NCI-H1105 (cell line): ENCODE measurements around the gene LRRC58.
"Not testable (repeated sequence)": the region's sequence is repeated elsewhere in the genome, so short reads cannot be mapped to it uniquely, and the experiment has no call there.

Experiments
- DNase-seq: peaks from one replicate; lab custom pipeline; 2025; lab: John Stamatoyannopoulos, UW

LRRC58 gene

DNA sequence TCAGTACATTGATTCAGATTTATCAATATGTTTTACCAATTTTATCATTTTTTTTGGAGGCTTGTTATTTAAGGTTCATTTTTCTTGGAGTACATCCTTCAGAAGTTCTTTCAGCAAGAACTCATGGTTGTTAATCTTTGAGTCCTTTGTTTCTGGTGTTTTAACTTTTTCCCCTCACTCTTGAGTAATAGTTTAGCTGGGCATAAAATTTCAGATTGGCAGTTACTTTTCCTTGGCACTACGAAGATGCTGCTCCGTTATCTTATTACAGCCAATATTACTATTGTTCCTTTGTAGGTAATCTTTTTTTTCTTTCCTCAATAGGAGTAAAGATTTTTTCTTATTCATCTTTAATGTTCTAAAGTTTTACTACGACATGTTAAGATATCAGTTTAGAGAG, 9.8 kb downstream of the LRRC58 start:
- no peak for DNase-seq

DNA sequence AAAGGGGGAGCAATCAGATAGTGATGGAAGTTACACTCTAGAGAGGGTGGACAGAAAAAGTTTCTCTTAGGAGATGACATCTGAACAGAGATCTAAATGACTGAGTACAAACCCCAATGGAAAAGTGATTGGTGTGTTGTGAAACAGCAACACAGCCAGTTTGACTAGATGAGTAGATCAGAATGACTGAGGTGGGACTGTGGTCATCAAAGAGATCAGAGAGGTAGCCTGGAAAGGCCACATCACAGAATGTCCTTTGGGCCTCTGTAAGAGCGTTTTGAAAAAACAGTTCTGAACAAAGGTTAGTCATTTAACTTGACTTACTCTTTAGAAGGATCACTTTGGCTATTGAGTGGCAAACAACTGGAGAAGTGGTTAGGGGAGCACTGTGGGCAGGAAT, 10.6 kb downstream of the LRRC58 start:
- no peak for DNase-seq

DNA sequence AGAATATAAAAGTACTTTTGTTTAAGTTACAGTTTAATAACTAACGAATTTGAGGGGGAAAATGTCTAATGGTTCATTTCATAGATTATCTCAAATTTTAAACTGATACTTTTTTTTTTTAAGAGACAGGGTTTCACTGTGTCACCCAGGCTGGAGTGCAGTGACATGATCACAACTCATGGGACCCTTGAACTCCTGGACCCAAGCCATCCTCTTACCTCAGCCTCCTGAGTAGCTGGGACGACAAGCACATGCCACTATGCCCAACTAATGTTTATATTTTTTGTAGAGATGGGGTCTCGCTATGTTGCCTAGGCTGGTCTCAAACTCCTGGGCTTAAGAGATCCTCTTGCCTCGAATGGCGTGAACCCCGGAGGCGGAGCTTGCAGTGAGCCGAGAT, 16.5 kb downstream of the LRRC58 start:
- DNase-seq, result no peak

DNA sequence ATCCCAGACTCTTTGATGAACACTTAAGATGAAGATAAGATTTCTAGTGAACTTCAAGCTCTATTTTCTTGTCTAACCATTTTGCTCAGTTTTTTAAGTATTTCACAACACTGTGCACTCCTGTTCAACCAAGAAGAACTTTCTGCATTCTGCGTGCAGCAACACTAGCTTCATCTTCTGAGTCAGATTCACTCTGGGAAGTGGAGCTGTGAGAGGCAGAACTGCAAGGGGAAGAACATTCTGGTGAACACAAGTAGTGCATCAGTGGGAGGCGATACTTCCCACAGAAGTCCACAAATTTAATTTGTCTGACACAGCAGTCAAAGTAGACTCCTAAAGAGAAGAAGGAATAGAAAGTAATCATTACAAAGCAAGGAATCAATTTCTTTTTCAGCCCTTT, 18.1 kb downstream of the LRRC58 start:
- no peak for DNase-seq

DNA sequence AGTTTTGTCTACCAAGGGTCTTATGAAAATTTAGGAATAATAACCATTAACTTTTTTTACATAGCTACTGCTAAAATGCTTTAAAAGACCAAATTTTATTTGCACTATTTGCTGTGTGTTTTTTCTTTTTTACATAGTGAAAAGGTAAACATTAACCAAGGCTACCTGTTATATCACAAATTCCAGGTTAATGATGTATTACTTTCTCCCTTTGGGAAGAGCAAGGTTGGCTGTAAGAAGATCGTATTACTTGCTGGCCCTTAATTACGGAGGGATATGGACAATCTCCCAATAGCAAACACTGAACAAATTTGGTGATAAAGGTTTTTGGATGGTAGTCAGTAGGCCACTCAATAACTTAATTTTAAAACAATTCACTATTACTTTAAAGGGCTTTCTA, 22.4 kb downstream of the LRRC58 start:
- DNase-seq, result no peak

DNA sequence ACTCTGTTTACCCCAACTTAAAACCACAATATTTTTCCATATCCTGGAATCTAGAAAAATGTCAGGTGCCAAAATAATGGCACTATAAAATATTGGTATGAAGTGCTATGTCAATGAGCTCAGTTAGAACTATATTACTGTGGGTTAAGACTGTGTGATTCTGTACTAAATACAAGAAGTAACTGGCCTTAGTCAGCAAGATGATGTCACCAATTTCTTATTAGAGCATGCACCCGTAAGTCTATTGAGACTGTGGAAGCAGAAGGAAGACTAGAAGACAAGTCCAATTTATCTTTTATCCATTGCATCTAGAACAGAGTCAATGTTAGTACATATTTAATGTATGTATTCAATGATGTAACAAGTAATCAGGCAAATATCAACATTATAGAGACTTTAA, 25.0 kb downstream of the LRRC58 start:
- no peak for DNase-seq

DNA sequence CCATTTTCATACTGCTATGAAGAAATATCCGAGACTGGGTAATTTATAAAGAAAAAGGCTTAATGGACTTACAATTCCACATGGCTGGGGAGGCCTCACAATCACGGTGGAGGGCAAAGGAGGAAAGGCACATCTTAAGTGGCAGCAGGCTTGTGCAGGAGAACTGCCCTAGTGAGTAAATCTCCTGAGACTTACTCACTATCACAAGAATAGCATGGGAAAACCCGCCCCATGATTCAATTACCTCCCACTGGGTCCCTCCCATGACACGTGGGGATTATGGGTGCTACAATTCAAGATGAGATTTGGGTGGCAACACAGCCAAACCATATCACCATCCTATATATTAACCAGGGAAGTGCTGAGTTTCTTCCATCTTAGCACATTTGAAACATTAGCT, 25.4 kb downstream of the LRRC58 start:
- not testable (repeated sequence) for DNase-seq

DNA sequence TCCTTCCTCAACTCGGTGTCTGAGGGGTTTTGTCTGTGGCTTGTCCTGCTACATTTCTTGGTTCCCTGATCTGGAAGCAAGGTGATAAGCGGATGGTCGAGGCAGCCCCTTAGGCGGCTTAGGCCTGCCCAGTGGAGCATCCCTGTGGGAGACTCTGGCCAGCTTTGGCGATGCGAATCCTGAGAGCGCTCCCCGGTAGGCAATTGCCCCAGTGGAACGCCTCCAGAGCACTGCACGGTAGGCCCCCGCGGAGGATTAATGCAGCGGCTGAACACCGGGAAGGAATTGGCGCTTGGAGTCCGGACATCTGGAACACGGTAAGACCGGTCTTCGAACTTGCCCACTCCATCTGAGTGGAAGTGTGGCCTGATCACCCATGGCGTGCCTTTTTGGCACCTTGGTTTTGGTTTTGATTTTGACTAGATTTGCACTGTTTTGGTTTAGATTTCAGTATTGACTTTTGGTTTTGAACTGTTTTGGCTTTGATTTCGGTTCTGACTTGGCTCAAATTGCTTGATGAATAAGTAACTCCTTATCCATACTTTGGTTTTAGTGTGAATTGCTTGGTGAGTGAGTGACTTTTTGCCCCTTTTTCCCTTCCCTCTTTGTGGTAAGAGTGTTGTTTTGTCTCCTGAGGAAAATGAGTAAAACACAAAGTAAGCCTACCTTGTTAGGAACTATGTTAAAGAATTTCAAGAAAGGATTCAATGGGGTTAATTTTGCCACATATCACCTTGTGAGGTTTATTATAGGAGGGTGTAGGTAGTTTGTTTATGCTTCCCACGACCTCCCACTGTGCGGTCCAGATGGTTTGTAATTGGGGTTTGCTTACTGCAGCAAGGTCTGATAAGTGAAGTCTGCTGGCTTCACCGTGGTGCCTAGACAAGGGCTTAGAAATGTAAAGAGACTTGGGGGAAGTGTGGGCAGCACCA, 37.0 kb downstream of the LRRC58 start:
- no peak for DNase-seq

DNA sequence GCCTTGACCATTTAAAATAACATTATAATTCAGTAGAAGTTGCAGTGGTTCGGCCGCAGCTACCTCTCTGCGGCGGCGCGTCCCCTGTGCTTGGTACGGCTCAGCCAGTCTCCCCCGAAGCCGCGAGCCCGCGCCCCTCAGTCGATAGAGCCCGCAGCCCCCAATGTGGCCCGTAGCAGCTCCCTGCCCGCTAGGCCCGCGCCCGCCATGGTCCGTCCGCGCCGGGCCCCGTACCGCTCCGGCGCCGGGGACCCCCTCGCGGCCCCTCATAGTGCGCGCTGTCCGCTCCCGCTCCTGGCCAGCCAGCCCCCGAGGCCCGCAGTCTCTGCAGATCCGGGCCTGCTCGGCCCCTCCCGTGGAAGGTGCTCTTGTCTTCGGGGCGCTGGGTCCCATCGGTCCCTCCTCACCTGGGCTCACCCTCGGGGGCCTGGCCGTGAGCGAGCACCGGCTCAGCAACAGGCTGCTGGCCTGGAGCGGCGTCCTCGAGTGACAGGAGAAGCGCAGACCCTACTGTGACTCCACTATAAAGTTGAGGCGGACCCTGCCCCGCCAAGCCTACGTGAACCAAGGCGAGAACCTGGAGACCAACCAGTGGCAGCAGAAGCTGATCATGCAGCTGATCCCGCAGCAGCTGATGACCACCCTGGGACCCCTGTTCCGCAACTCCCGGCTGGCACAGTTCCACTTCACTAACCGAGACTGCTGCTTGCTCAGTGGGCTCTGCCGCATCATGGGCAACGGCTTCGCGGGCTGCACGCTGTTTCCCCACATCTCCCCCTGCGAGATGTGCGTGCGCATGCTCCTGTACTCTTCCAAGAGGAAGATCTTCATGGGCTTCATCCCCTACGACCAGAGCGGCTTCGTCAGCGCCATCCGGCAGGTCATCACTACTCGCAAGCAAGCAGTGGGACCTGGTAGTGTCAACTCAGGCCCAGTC, 42.4 kb downstream of the LRRC58 start:
- no peak for DNase-seq

DNA sequence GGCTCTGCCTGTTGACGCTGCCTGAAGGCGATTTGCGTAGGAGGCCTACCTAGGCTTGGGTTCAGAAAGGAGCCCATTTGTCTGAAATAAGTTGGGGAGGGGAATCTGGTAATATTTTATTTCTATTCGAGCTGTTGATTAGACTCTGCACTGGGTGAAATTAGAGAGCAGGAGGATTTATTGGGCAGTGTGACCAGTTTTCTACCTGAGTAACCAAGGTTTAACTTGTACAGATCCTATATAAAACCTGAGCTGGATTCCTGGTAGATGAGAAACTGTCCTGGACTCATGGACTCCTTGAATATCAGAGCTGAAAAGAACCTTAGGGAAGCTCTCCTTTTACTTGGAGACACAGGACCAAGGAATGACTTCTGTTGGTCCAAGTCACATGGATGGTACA, 44.5 kb downstream of the LRRC58 start:
- DNase-seq, result no peak

DNA sequence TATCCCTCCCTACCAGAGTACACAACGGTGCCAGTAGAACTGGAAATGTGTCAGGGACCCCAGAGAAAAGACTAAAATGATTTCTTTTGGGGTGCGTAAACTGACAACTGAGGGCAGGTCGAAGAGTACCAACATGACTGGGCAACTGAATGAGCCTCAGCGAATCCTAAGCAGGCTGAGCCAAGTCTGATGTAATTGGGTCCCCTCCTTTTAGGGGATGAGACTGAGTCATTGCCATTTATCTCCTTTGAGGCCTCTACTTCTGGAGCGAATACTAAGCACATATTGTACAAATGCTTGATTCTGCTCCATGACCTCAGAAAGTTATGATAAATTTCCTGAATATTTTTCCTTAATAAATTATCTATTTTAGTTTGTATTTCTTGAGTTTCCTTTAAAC, 46.8 kb downstream of the LRRC58 start:
- no peak for DNase-seq

DNA sequence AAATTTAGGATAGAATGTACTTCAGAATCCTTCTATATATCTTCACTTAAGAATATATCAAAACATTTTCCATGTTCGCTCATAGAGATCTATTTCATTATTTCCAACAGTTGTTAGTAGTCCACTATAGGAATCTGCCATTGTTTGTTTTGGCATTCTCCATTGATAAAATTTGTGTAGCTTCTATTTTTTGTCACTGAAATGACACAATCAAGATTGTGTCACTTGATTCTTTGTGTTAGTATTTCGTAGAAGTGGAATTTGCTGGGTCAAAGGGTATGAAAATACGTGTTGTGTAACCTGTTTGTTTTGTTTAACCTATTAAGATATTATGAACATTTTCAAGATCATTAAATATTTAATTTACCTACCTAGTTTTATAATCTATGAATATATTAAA, 48.2 kb downstream of the LRRC58 start:
- no peak for DNase-seq

DNA sequence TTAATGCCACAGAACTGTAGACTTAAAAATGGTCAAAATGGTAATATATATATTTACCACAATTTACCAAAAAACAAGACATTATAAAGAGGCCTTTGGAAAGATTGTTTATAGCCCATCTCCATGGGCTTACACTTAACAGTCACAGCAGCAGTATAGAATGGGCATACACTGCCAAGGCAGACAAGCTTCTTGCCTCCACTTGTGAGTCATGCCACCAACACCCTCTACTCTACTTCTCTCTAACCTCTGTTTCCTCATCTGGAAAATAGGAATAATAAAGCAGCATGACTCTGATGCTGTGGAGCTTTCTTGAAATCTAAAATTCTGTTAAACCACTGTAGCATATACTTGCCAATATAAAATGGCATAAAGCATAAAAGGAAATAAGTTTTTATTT, 49.8 kb downstream of the LRRC58 start:
- DNase-seq, result no peak

DNA sequence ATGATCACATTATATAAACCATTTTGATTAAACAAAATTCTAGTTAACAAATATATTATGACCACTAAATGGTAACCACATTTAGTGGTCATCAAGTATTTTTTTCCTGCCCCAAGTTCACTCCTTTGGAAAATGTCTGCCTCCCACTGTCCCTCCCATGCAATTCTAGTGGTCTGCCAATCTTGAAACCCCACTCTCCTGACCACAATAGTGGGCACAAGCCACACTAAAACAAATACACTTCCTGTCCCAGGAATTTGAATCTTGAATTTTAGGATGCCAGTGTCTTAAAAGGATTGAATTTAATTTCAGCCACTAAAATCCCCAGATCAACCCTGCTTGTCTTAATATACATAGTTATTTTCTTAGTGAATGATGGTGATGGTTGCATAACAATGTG, 50.2 kb downstream of the LRRC58 start:
- no peak for DNase-seq

DNA sequence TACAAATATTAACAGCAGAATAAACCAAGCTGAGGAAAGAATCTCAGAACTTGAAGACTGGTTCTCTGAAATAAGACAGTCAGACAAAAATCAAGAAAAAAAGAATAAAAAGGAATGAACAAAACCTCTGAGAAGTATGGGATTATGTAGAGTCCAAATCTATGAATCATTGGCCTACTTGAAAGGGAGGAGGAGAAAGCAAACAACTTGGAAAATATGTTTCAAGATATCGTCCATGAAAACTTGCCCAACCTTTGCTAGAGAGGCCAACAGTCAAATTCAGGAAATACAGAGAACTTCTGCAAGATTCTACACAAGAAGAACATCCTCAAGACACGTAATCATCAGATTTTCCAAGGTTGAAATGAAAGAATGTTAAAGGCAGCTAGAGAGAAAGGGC, 57.6 kb downstream of the LRRC58 start:
- not testable (repeated sequence) for DNase-seq

DNA sequence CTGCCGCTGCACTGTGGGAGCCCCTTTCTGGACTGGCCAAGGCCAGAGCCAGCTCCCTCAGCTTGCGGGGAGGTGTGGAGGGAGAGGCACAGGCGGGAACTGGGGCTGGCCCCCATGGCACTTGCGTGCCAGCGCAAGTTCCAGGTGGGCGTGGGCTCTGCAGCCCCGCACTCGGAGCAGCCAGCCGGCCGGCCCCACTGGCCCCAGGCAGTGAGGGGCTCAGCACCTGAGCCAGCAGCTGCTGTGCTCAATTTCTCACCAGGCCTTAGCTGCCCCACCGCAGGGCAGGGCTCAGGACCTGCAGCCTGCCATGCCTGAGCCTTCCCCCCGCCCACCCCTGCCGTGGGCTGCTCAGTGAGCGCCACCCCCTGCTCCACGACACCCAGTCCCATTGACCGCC, 59.5 kb downstream of the LRRC58 start:
- no peak for DNase-seq

DNA sequence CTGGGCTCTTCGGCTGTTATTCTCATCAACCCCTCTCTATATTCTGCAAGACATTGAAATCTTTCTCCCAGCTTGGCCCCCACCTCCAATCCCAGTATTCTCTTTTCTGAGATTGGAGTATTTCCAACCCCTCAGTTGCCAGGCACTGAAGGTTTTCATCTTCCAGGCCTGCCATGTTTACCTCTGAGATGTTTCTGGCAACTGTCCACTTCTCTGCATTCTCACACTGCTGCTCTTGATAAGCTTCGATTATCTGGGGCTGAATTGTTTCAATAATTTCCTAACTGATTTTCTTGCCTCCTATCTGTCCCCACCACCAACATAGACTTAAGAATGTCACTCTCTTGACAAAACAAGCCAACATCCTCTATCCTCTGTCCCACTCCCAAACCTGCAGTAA, 62.7 kb downstream of the LRRC58 start:
- DNase-seq, result no peak

DNA sequence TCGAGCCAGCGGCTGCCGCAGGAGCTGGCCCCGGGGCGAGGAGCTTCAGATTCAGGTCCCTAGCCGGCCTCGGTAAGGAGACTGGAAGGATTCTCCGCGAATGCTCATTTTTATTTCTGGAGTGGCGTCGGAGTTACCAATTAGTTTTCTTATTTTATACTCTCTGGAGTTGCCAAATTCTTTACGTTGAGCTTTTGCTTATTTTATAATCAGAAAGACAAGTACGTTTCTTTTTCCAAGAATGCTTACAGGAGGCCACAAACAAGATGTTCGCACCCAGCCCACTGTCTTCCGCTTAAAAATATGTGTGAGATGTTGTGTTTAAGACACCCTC, 63.7 kb downstream of the LRRC58 start:
- no peak for DNase-seq

DNA sequence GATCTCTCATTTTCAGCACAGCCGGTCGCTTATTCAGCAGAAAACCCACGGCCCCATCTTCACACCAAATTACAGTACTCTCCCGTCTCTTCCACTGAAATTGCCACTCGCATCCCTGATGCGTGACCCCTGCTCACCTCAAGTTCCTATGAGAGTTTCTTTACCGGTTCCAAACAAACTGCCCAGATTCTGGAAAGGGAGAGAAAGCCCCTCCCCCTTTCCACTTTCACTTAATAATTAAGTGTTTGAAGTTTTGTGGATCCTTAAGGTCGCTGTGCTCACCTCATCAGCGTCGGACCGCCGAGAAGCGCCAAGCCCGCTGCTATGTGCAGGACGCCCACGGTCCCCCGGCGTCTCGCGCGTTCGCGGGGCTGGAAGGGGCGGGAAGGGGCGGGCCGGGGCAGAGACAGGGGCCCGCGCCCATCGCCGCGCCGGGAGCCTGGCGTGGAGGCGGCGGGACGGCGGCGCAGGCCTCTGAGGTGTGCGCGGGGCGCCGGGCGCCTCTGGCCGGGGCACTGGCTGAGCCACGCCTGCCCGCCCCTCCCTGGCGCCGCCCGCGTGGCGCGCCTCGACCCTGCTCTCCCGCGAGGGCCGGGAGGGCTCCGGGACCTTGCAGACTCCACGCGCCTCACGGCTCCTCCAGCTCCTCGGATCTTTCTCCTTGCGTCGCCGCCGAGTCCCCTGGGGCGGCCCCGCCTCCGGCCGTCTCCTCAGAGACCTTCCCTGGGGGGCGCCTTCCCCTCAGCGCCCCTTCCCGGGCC, 64.2 kb downstream of the LRRC58 start, which contains the start of gene GPR156:
GPR156 (minus strand) TSS at position 476 of the 761 bp plus-strand sequence. CDS start 41,124 bp downstream, outside the sequence.
- no peak for DNase-seq

DNA sequence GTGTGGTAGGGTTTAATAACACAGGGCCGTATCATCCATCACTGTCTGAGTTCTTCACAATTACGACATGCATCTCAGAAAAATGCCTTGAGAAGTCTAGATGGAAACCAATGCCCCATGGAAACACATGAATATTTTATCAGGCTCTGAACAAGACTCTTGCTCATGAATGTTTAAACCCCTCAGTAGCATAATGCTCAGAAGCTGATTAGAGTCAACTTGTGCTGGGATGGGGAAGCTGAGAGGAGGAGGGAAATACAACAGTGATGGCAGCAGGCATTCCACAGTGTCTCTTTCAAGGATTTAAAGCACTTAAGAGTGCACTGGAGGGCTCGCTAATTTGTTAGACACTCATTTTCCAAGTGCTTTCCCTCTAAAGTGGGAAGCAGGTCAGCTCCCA, 67.9 kb downstream of the LRRC58 start:
- no peak for DNase-seq

DNA sequence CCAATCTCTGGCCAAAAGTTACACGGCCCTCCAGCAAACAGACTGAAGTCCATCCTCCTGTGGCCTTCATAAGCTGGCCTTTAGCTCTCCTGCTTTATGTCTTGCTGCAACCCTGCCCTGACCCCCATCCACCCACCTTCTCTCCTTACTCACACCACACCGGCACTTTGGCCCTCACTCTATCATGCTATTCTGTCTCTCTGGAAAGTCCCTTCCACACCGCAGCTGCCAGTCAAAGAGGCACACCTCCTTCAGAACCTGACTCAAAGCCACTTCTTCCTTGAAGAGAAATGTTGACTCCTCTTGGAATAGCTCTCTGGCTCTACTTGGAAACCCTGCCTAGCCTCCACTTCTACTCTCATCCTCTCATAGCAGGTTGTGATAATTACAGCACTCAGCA, 68.6 kb downstream of the LRRC58 start:
- DNase-seq, result no peak

DNA sequence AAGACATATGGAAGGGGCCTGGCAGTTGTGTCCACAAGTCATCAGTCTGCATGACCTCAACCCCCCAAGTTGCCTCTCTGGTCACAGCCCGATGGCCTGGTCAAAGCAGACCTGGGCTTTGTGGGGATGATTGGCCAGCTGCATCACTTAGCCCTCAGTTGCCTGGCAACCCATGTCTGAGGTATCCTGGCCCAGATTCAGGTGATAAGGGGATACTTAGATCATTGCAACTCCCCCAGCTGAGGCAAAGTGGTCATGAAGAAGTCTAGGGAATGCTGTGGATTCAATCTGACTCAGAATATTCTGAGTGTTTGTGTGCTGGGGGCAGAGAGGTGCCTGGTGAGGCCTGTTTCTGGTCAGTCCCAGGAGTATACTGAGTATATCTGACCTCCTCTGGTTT, 69.1 kb downstream of the LRRC58 start:
- no peak for DNase-seq
